Endothelial cell of umbilical vein (primary cell): ENCODE data around the gene SETBP1. TPM values are rescaled to one million over a fixed set of nuclear protein-coding genes. Genes with fewer than 3 reads are reported as not detected.

Experiments
- BruUV-seq: library from RNA; stranded (reverse); fragments of 400-500 nt; replicated peaks from 2 replicates; lab custom pipeline; 2021; lab: Mats Ljungman, UMichigan
- CTCF ChIA-PET: fragments of 300-600, 350-600 bp; sonication (Branson Sonifier 250); formaldehyde crosslinking; loops from one replicate; lab custom pipeline; 2021; ENCODE audit warnings: antibody characterized with exemption, inconsistent platforms; lab: Charles Lee
- POLR2A ChIA-PET: fragments of 300-600, 350-600 bp; sonication (Branson Sonifier 250); formaldehyde crosslinking; loops from one replicate; lab custom pipeline; 2021; ENCODE audit warnings: antibody characterized with exemption, inconsistent platforms; lab: Charles Lee
- DNase-seq: peaks from one replicate; pipeline ENCODE4 v3.0.0-alpha.2; 2011; ENCODE audit warnings: low read depth, low spot score
- FAIRE-seq: peaks from 2 replicates; lab custom pipeline; 2011; peaks lifted over from hg19 to GRCh38; lab: Jason Lieb, UNC
- H2AFZ ChIP-seq: 2 replicates; pipeline ENCODE4 v1.6.0; 2012; ENCODE audit warnings: low read depth, low read length, control low read depth, inconsistent platforms
- H3K27ac ChIP-seq: 2 replicates; pipeline ENCODE4 v1.5.1; 2011; ENCODE audit warnings: low read depth, mild to moderate bottlenecking, control low read depth, low read length, moderate library complexity; ENCODE audit not compliant: insufficient read depth
- H3K27me3 ChIP-seq, 2 experiments: 2 replicates each; pipeline versions ENCODE4 v1.6.0 to v1.6.1; 2011; ENCODE audit warnings: low read length in 2 of 2, mixed read lengths in 1 of 2; ENCODE audit not compliant: control insufficient read depth in 2 of 2, insufficient read depth in 2 of 2
- H3K36me3 ChIP-seq, 2 experiments: 2 replicates in 1 of 2; 3 replicates in 1 of 2; pipeline ENCODE4 v1.5.1; 2011; ENCODE audit warnings: low read length in 2 of 2, mild to moderate bottlenecking in 1 of 2, moderate library complexity in 1 of 2; ENCODE audit not compliant: control insufficient read depth in 2 of 2, insufficient read depth in 2 of 2; ENCODE audit errors: extremely low read depth in 1 of 2
- H3K4me1 ChIP-seq: 3 replicates; pipeline ENCODE4 v1.5.1; 2011; ENCODE audit warnings: mild to moderate bottlenecking, low read length; ENCODE audit not compliant: control insufficient read depth, insufficient read depth; ENCODE audit errors: extremely low read depth
- H3K4me2 ChIP-seq: 2 replicates; pipeline ENCODE4 v1.6.1; 2011; ENCODE audit warnings: low read length, control low read depth, mixed read lengths; ENCODE audit not compliant: insufficient read depth
- H3K4me3 ChIP-seq, 3 experiments: fragments of 200-600 bp in 1 of 3; sonication (generic), shearing (Covaris generic) in 1 of 3; replicated peaks in 1 of 3; 2 replicates each; pipeline ENCODE4 v1.5.1; 2011 to 2016; ENCODE audit warnings: control low read depth in 3 of 3, low read length in 3 of 3, mild to moderate bottlenecking in 2 of 3, inconsistent platforms in 1 of 3, low read depth in 1 of 3, moderate library complexity in 1 of 3; ENCODE audit not compliant: insufficient read depth in 1 of 3
- H3K79me2 ChIP-seq: 2 replicates; pipeline ENCODE4 v1.6.0; 2012; ENCODE audit warnings: low read length, inconsistent platforms; ENCODE audit not compliant: control insufficient read depth, insufficient read depth
- H3K9ac ChIP-seq: replicated peaks from 2 replicates; pipeline ENCODE3; 2011; ENCODE audit warnings: low read length, control low read depth; ENCODE audit not compliant: insufficient read depth; ENCODE audit errors: extremely low read depth
- H3K9me1 ChIP-seq: replicated peaks from 3 replicates; pipeline ENCODE4 v1.6.0; 2011; ENCODE audit warnings: mild to moderate bottlenecking, low read length; ENCODE audit not compliant: control insufficient read depth, insufficient read depth; ENCODE audit errors: extremely low read depth
- H3K9me3 ChIP-seq: replicated peaks from 2 replicates; pipeline ENCODE4 v1.5.1; 2012; ENCODE audit warnings: low read length, inconsistent platforms; ENCODE audit not compliant: control insufficient read depth, insufficient read depth
- H4K20me1 ChIP-seq: replicated peaks from 2 replicates; pipeline ENCODE3; 2011; ENCODE audit warnings: mild to moderate bottlenecking, low read length; ENCODE audit not compliant: control insufficient read depth, insufficient read depth; ENCODE audit errors: extremely low read depth
- EZH2 ChIP-seq: IDR thresholded peaks from 2 replicates; pipeline ENCODE4 v1.6.1; 2012; ENCODE audit warnings: borderline replicate concordance, low read depth, mild to moderate bottlenecking, moderate library complexity, low read length, inconsistent platforms; ENCODE audit not compliant: severe bottlenecking
- FOS ChIP-seq: IDR thresholded peaks from 2 replicates; pipeline ENCODE4 v1.6.1; 2011; ENCODE audit warnings: mild to moderate bottlenecking, low read length, moderate library complexity, borderline replicate concordance; ENCODE audit not compliant: insufficient read depth
- GATA2 ChIP-seq: IDR thresholded peaks from 2 replicates; pipeline ENCODE4 v1.7.0; 2011; ENCODE audit warnings: low read depth, mild to moderate bottlenecking, moderate library complexity, mixed read lengths, low read length; ENCODE audit not compliant: insufficient read length, insufficient read depth
- JUN ChIP-seq: IDR thresholded peaks from 2 replicates; pipeline ENCODE4 v1.6.1; 2011; ENCODE audit warnings: borderline replicate concordance, low read depth; ENCODE audit not compliant: insufficient read length, insufficient read depth
- MYC ChIP-seq: IDR thresholded peaks from one replicate; pipeline ENCODE4 v1.6.1; 2011; ENCODE audit warnings: mild to moderate bottlenecking, low read depth, low read length
- POLR2A ChIP-seq: IDR thresholded peaks from 2 replicates; pipeline ENCODE4 v1.6.1; 2012; ENCODE audit warnings: low read depth, mild to moderate bottlenecking, control low read depth, low read length
- POLR2AphosphoS5 ChIP-seq: IDR thresholded peaks from 2 replicates; pipeline ENCODE4 v1.6.1; 2012; ENCODE audit warnings: low read depth, mild to moderate bottlenecking, control low read depth, low read length, moderate library complexity; ENCODE audit not compliant: insufficient read depth
- dilution Hi-C: fragments of 300-500 bp; cut with MboI; formaldehyde crosslinking; loops from one replicate; pipeline ENCODE4 v1.15.0; 2019; ENCODE audit warnings: low sequenced_read_pairs; ENCODE audit not compliant: extremely low pct_ligation_motif_present
- intact Hi-C: fragments of 100-400 bp; cut with micrococcal nuclease; formaldehyde crosslinking; loops from one replicate; pipeline ENCODE4 v1.10.0; 2022
- polyA plus RNA-seq, 4 experiments: library from polyadenylated mRNA; depleted of rRNA in 3 of 4; stranded (reverse) in 3 of 4; unstranded in 1 of 4; fragments of >200 nt; gene quantifications; 2 replicates each; pipeline versions ENCODE4 v1.2.1 to v1.2.3, GENCODE V29; 2011 to 2012; ENCODE audit warnings: missing spikeins in 1 of 4
- total RNA-seq: library from RNA; stranded (reverse); gene quantifications from 2 replicates; pipeline ENCODE4 v1.2.3, GENCODE V29; 2021
- TF ChIP-seq, protein P1 (sequence below), 2 donors: IDR thresholded peaks; 1 replicate in 1 of 2; 2 replicates in 1 of 2; pipeline ENCODE4 v1.5.1; 2011; ENCODE audit warnings: low read length in 2 of 2, mild to moderate bottlenecking in 2 of 2, moderate library complexity in 2 of 2, control low read depth in 1 of 2, inconsistent platforms in 1 of 2, low read depth in 1 of 2; ENCODE audit not compliant: insufficient read depth in 1 of 2; ENCODE audit errors: extremely low read depth in 1 of 2
- TF ChIP-seq, protein P2 (sequence below): IDR thresholded peaks from 2 replicates; pipeline ENCODE4 v1.6.1; 2011; ENCODE audit not compliant: insufficient read depth, insufficient read length

The SETBP1 gene
- total and polyA plus RNA-seq, 2 donors (not counting 3 experiments of a cell fraction or from before 2014, with no cell fraction given): 0.76 to 3.1 TPM

DNA sequence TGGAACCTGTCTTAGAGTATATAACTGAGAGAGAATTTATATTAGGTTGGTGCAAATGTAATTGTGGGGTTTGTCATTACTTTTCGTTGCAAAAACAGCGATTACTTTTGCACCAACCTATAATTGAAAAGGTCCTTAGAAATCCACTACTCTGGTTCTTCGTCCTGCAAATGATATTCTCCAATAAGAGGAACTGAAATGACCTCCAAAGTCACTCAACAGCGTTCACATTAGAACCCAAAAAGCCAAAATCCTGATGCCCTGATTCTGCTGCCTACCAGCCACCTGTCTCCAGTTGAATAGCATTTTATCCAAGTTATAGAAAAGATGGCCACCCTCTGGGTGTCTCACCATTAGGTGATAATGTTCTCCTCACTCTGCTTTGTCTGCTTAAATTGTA is 230.6 kb downstream of the SETBP1 start:
- CTCF ChIA-PET: interaction anchor here (1.1 kb wide), 1 partner anchor 14 kb away, joined by 3 read pairs; no protein-coding TSS in a partner anchor
- intact Hi-C loops: no loop called here
- no peak overlapping the region for H2AFZ ChIP-seq

More for the DNA sequence above, 230.6 kb downstream of the SETBP1 start:
- no peaks in the 10 kb centered on the region for H3K27me3 ChIP-seq
- no peak overlapping the region for H3K4me3 ChIP-seq
- DNase-seq: no peak
- H4K20me1 ChIP-seq: no peaks in the 10 kb centered on the region
- no peak for FAIRE-seq
- TF ChIP-seq, protein P1, sequence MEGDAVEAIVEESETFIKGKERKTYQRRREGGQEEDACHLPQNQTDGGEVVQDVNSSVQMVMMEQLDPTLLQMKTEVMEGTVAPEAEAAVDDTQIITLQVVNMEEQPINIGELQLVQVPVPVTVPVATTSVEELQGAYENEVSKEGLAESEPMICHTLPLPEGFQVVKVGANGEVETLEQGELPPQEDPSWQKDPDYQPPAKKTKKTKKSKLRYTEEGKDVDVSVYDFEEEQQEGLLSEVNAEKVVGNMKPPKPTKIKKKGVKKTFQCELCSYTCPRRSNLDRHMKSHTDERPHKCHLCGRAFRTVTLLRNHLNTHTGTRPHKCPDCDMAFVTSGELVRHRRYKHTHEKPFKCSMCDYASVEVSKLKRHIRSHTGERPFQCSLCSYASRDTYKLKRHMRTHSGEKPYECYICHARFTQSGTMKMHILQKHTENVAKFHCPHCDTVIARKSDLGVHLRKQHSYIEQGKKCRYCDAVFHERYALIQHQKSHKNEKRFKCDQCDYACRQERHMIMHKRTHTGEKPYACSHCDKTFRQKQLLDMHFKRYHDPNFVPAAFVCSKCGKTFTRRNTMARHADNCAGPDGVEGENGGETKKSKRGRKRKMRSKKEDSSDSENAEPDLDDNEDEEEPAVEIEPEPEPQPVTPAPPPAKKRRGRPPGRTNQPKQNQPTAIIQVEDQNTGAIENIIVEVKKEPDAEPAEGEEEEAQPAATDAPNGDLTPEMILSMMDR (IDR thresholded peaks at IDR 0.05; ENCODE audit: extremely low read depth in 1 of 2, insufficient read depth in 1 of 2, low read depth in 1 of 2, low read length in 2 of 2): no peak
- TF ChIP-seq POLR2AphosphoS5 (no peak), POLR2A (no peak), EZH2 (no peak), FOS (no peak), GATA2 (no peak), JUN (no peak), MYC (no peak)
- TF ChIP-seq, protein P2, sequence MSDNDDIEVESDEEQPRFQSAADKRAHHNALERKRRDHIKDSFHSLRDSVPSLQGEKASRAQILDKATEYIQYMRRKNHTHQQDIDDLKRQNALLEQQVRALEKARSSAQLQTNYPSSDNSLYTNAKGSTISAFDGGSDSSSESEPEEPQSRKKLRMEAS: no peak
- no peak overlapping the region for H3K27ac ChIP-seq
- no peaks in the 10 kb centered on the region for H3K9me3 ChIP-seq
- no peak overlapping the region for H3K4me2 ChIP-seq
- no peaks in the 10 kb centered on the region for H3K9me1 ChIP-seq
- no peak overlapping the region for H3K9ac ChIP-seq
- no peaks in the 10 kb centered on the region for H3K79me2 ChIP-seq
- no peaks in the 10 kb centered on the region for H3K36me3 ChIP-seq
- dilution Hi-C loops: no loop called here
- POLR2A ChIA-PET: no interaction called here
- H3K4me1 ChIP-seq: no peaks in the 10 kb centered on the region
- no TSS peak for BruUV-seq
